Stimulated activated naive B cell treated with anti-CD40 and anti-IgM and Interleukin-4, amounts not matched to agents 10 μg/mL and 1 μg/mL and 100 μg/mL, for 72 hours (primary cell): ENCODE data around the gene TMEM243.

Experiments
- ATAC-seq, 2 donors: fragments of 150-1000 bp; cut with Tn5 transposase; replicated peaks; 2 replicates each; pipeline ENCODE4 v1.10.0; 2021; ENCODE audit warnings: moderate library complexity in 1 of 2
- DNase-seq: peaks from one replicate; pipeline ENCODE4 v3.0.0; 2021
- H3K27ac Mint-ChIP-seq: one replicate; pipeline ENCODE4 v1.8.0; 2022; ENCODE audit warnings: mild to moderate bottlenecking, mixed read lengths
- H3K27me3 Mint-ChIP-seq, 2 donors: one replicate each; pipeline ENCODE4 v1.8.0; 2022; ENCODE audit warnings: mixed read lengths in 2 of 2
- H3K36me3 Mint-ChIP-seq, 2 donors: one replicate each; pipeline ENCODE4 v1.8.0; 2022; ENCODE audit warnings: mixed read lengths in 2 of 2, mild to moderate bottlenecking in 1 of 2
- H3K4me1 Mint-ChIP-seq, 2 donors: one replicate each; pipeline ENCODE4 v1.8.0; 2022; ENCODE audit warnings: mixed read lengths in 2 of 2, mild to moderate bottlenecking in 1 of 2
- H3K4me3 Mint-ChIP-seq, 2 donors: one replicate each; pipeline ENCODE4 v1.8.0; 2022; ENCODE audit warnings: mild to moderate bottlenecking in 2 of 2, mixed read lengths in 2 of 2, moderate library complexity in 1 of 2
- H3K9me3 Mint-ChIP-seq, 2 donors: one replicate each; pipeline ENCODE4 v1.8.0; 2022; ENCODE audit warnings: mixed read lengths in 2 of 2, mild to moderate bottlenecking in 1 of 2

TMEM243 gene

DNA sequence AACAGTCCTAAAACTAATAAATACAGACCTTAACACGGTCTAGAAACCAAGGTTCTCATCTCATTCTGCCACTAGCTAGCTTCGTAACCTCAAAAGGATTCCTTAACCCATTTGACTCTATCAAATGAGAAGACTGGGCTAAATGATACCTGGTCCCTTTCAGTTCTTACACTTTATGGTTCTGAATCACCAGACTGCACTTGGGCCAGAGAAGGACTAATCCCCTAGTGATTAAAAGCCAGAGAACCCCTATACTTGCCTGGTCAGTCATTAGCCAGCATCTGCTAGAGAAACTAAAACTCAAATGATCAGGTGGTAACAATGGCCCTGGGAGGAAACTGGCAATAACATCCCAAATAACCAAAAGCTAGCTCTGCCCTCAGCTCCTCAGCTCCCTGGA lies 16.8 kb downstream of the TMEM243 start:
- Mint-ChIP-seq H3K27me3 (no peaks in the 10 kb centered on the region), H3K9me3 (peaks cover 16 to 23% of the 10 kb centered on the region in 2 donors), H3K4me1 (peaks cover 33 to 69% of the 10 kb centered on the region in 2 donors), H3K4me3 (no peak overlapping the region), H3K36me3 (peaks cover 70 to 81% of the 10 kb centered on the region in 2 donors), H3K27ac (peak overlapping the region; percentile 73)
- DNase-seq (no peak), ATAC-seq (peak; percentile 32 to 50)

DNA sequence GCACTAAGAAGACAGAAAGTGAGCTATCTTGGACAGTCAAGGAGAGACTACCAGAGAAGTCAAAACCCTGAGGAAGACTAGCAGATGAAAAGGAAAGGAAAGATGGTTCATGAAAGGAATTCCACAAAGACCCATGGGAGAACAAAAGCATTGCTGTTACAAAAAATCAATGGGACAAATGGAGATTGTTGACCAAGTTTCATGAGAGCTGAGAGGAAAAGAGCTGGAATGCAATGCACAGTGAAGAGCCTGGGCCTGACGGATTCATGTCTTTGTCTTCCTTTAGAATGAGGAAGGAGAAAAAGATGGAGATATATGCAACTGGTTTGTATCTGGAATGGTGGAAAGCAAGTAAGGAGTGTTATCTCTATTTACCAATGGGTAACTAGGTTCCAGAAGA lies 17.3 kb downstream of the TMEM243 start:
- H3K36me3 Mint-ChIP-seq, result peaks cover 68 to 79% of the 10 kb centered on the region in 2 donors
- H3K27ac Mint-ChIP-seq, result peak overlapping the region; percentile 63
- H3K4me1 Mint-ChIP-seq, result peaks cover 32 to 67% of the 10 kb centered on the region in 2 donors
- H3K9me3 Mint-ChIP-seq, result peaks cover 16 to 23% of the 10 kb centered on the region in 2 donors
- no peaks in the 10 kb centered on the region for H3K27me3 Mint-ChIP-seq
- DNase-seq, result no peak
- no peak overlapping the region for H3K4me3 Mint-ChIP-seq
- no peak for ATAC-seq

DNA sequence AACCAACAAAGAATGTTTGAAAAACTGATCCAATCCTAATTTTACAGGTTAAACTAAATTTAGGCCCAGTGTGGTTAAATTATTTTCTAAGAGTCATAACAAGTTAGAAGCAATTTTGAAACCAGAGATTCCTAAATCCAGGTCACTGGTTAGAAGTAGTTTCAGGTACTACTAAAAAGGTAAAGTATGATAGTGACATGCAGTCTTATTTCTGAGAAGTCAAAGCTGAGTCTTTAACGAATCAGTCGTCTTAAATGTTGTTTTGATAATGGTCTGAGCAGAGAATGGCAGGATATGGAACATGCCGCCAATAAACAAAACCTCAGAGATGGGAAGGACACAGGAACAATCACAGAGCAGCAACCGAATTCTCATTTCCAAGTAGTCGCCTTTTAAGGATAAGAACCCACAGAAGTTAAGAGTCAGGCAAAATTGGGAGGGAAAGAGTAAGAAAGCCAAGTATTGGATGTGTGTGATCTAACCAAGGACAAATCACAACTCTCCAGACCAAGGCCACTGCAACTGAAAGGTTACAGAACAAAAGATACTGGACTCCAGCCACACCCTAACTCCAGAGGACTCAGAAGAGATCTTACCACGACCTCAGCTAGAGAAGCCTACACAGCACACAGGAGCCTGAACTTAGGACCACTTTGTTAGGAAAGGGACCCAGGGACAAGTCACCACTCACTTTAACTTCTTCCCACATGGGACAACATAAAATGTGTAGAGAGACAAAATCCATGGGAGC lies 19.7 kb downstream of the TMEM243 start:
- ATAC-seq, result no peak
- no peaks in the 10 kb centered on the region for H3K27me3 Mint-ChIP-seq
- H3K4me1 Mint-ChIP-seq, result peaks cover 36 to 70% of the 10 kb centered on the region in 2 donors
- no peak for DNase-seq
- H3K36me3 Mint-ChIP-seq, result peaks cover 56 to 70% of the 10 kb centered on the region in 2 donors
- H3K27ac Mint-ChIP-seq, result peak overlapping the region; percentile 52
- H3K4me3 Mint-ChIP-seq, result peak overlapping the region in 1 of 2 donors; percentile 6
- peaks cover 5 to 12% of the 10 kb centered on the region in 2 donors for H3K9me3 Mint-ChIP-seq

DNA sequence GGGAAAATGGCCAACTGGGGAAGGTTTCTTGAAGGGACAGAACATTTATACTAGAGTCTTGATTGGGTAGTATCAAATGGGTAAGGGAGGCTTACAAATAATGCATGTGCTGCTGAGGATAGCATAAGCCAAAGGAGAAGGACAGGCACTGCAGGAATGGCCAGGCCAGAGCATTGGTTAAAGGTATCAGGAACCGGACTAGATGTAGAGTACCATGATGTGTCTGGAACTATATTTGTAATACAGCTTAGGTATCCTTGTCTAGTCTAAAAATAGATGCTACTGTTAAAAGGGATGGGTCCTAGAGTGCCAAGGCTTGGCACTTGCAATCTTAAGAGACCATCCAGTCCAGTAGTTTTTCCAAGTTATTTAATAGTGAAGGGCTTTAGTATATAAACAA lies 20.3 kb downstream of the TMEM243 start:
- H3K27me3 Mint-ChIP-seq, result no peaks in the 10 kb centered on the region
- H3K27ac Mint-ChIP-seq, result peak overlapping the region; percentile 78
- peaks cover 36 to 66% of the 10 kb centered on the region in 2 donors for H3K4me1 Mint-ChIP-seq
- no peak for DNase-seq
- H3K4me3 Mint-ChIP-seq, result no peak overlapping the region
- H3K36me3 Mint-ChIP-seq, result peaks cover 50 to 64% of the 10 kb centered on the region in 2 donors
- ATAC-seq, result no peak
- H3K9me3 Mint-ChIP-seq, result peaks cover 5 to 12% of the 10 kb centered on the region in 2 donors

DNA sequence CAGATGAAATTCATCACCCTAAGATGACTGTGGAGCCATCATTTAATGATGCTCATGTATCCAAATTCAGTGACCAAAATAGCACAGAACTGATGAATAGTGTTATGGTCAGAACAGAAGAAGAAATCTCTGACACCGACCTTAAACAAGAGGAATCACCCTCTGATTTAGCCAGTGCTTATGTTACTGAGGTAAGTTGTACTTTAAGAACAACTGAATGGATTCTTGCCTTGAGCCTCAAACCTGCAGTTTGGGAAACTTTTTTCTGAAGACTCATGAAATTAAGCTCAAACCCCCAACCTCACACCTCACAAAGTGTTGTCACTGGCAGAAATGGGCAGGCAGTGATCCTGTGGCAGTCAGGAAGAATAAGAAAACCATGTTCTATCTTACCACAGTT lies 25.6 kb downstream of the TMEM243 start:
- H3K36me3 Mint-ChIP-seq, result peaks cover 28 to 35% of the 10 kb centered on the region in 2 donors
- peaks cover 0 to under 1% of the 10 kb centered on the region in 2 donors for H3K9me3 Mint-ChIP-seq
- no peak for ATAC-seq
- no peak for DNase-seq
- peak overlapping the region; percentile 59 for H3K27ac Mint-ChIP-seq
- H3K4me3 Mint-ChIP-seq, result no peak overlapping the region
- no peaks in the 10 kb centered on the region for H3K27me3 Mint-ChIP-seq
- peaks cover 17 to 40% of the 10 kb centered on the region in 2 donors for H3K4me1 Mint-ChIP-seq

DNA sequence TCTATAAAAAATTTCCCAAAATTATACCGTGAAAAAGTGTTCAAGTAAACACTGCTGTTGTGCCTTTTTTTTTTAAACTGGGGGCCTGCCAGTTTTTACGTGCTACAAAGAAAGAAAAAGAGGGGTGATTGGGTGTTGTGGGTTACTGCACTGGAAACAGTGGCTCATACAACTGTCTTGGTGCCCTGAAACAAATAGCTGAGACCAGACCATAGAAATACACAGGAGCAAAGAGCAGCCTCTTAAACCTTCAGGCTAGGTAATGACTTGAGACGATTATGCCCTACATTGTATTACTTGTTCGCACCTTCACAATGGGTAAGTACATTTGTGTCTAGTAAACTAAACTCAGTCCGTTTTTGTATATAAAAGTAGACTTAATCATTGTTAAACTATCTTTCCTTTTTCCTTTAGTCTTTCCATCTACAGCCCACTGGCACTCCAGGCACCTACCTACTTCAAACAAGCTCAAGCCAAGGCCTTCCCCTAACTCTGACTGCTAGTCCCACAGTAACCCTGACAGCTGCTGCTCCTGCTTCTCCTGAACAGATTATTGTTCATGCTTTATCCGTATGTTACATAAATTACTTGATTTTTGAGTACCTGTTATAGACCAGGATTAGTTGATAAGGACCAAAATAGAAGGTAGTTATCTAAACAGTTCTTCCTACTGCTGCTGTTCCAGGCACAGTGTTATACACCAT lies 26.6 kb downstream of the TMEM243 start:
- H3K27me3 Mint-ChIP-seq, result no peaks in the 10 kb centered on the region
- no peaks in the 10 kb centered on the region for H3K9me3 Mint-ChIP-seq
- peak overlapping the region; percentile 31 for H3K27ac Mint-ChIP-seq
- H3K4me3 Mint-ChIP-seq, result no peak overlapping the region
- peak in 1 of 2 donors; percentile 15 for ATAC-seq
- H3K36me3 Mint-ChIP-seq, result peaks cover 24 to 39% of the 10 kb centered on the region in 2 donors
- no peak for DNase-seq
- peaks cover 14 to 42% of the 10 kb centered on the region in 2 donors for H3K4me1 Mint-ChIP-seq

DNA sequence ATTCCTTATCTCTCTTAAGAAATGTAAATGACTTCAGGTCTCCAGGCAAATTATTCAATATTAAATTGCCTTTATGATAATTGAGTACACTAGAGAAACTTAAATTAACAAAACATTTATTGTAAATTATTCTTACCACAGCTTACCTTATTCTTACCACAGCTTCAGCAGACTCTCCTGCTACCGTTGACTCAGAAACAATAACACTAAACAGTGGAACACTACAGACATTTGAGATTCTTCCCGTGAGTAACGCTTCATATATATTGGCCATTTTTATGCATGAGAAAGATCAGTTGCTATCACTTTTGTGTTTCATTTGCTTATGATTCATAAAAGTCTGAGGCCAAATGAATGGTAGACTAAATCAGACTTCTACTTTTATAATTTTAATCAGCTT lies 28.7 kb downstream of the TMEM243 start:
- Mint-ChIP-seq H3K4me3 (no peak overlapping the region), H3K27ac (peak overlapping the region; percentile 5)

DNA sequence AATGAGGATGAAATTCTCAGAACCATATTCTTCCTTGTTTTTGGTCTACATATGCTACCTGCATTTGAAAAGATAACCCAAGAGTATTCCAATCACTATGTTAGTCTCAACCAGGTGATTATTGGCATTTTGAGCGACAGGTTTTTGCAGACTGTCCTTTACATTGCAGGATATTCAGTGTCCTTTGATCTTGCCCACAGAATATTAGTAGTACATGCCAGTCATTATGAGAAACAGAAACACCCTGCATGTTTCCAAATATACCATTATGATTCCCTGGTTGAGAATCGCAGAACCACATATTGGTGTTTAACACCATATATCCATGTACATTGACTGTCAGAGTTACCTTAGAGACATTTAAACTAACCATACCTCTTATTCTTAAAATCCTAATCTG lies 30.6 kb downstream of the TMEM243 start:
- ATAC-seq (peak in 1 of 2 donors; percentile 44), DNase-seq (no peak)
- H3K9me3 Mint-ChIP-seq, result no peaks in the 10 kb centered on the region
- H3K27ac Mint-ChIP-seq, result peak overlapping the region; percentile 9
- H3K27me3 Mint-ChIP-seq, result no peaks in the 10 kb centered on the region
- H3K4me3 Mint-ChIP-seq, result no peak overlapping the region
- peaks cover 14 to 40% of the 10 kb centered on the region in 2 donors for H3K4me1 Mint-ChIP-seq
- peaks cover 40 to 52% of the 10 kb centered on the region in 2 donors for H3K36me3 Mint-ChIP-seq

More for the DNA sequence above, 28.7 kb downstream of the TMEM243 start:
- Mint-ChIP-seq H3K36me3 (peaks cover 29 to 41% of the 10 kb centered on the region in 2 donors), H3K9me3 (no peaks in the 10 kb centered on the region), H3K4me1 (peaks cover 11 to 37% of the 10 kb centered on the region in 2 donors), H3K27me3 (no peaks in the 10 kb centered on the region)
- no peak for ATAC-seq
- no peak for DNase-seq

DNA sequence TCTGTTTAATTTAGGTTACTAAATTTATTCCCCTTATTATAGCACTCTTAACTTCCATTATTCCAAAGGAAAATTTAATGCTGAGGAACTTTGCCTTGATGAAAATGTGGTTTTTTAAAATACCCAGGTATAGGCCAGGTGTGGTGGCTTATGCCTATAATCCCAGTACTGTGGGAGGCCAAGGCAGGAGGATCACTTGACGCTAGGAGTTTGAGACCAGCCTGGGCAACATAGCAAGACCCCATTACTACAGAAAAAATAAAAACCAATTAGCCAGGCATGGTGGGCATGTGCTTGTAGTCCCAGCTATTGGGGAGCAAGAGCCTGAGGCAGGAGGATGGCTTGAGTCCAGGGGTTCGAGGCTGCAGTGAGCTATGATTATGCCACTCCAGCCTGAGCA lies 32.4 kb downstream of the TMEM243 start:
- peaks cover 10 to 31% of the 10 kb centered on the region in 2 donors for H3K4me1 Mint-ChIP-seq

DNA sequence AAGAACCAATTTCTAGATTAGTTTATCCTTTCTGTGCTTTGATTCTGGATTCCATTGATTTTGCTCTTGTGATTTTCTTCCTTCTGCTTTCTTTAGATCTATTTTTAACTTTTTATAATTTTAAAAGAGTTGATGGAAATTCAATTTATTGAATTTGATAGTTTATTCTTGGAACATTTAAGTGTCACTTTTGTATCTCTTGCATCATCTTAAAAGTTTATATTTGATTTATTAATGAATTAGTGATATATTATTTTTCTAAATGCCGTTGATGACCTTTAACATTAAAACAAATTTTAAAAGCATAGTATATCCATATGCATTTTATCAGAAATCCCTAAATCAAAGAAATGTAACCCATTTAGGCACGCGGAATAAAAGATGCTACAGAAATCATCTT lies 40.4 kb downstream of the TMEM243 start:
- no peak for ATAC-seq
- Mint-ChIP-seq H3K27ac (no peak overlapping the region), H3K4me1 (peaks cover 4 to 10% of the 10 kb centered on the region in 2 donors), H3K36me3 (peaks cover 34 to 46% of the 10 kb centered on the region in 2 donors), H3K27me3 (no peaks in the 10 kb centered on the region), H3K4me3 (no peak overlapping the region), H3K9me3 (no peaks in the 10 kb centered on the region)
- DNase-seq, result no peak

More for the DNA sequence above, 32.4 kb downstream of the TMEM243 start:
- Mint-ChIP-seq H3K4me3 (no peak overlapping the region), H3K27ac (no peak overlapping the region), H3K27me3 (no peaks in the 10 kb centered on the region), H3K9me3 (no peaks in the 10 kb centered on the region), H3K36me3 (peaks cover 34 to 58% of the 10 kb centered on the region in 2 donors)
- ATAC-seq (no peak), DNase-seq (no peak)

DNA sequence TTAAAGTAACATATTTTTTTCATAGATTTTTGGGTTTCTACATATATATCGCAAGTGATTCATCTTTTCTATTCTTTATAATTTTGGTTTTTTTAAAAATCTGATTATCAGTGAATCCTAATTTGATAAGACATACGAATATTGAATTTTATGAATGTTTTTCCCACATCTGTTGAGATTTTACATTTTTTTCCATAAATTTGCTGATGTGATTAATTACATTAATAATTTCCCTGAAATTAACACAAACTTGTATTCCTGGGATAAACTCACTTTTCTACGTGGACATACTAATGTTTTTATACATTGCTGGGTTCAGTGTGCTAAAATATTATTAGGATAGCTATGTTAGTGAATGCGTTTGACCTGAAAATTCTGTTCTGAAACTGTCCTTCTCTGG lies 41.2 kb downstream of the TMEM243 start:
- Mint-ChIP-seq H3K36me3 (peaks cover 36 to 45% of the 10 kb centered on the region in 2 donors), H3K4me1 (peaks cover 4 to 12% of the 10 kb centered on the region in 2 donors), H3K4me3 (no peak overlapping the region), H3K9me3 (no peaks in the 10 kb centered on the region), H3K27me3 (no peaks in the 10 kb centered on the region), H3K27ac (no peak overlapping the region)
- ATAC-seq, result no peak
- DNase-seq, result no peak

DNA sequence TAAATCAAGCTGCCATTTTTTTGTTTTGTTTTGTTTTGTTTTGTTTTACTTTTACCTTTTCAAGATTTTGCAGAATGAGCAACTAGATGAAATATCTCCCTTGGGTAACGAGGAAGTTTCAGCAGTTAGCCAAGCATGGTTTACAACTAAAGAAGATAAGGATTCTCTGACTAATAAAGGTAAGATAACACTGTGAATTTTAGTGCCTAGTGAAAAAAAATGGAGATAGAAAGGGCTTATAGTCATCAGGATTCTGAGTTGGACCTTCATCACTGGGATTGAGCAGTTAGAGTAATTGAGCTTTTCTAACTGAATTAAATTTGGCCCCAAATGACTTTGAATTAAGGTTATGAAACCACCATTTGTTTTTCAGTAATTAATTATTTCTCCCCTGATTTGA lies 46.1 kb downstream of the TMEM243 start:
- H3K4me1 Mint-ChIP-seq, result peaks cover 4 to 19% of the 10 kb centered on the region in 2 donors
- no peaks in the 10 kb centered on the region for H3K9me3 Mint-ChIP-seq
- DNase-seq (no peak), ATAC-seq (no peak)
- H3K27ac Mint-ChIP-seq, result no peak overlapping the region
- no peaks in the 10 kb centered on the region for H3K27me3 Mint-ChIP-seq
- H3K4me3 Mint-ChIP-seq, result no peak overlapping the region
- peaks cover 44 to 53% of the 10 kb centered on the region in 2 donors for H3K36me3 Mint-ChIP-seq

DNA sequence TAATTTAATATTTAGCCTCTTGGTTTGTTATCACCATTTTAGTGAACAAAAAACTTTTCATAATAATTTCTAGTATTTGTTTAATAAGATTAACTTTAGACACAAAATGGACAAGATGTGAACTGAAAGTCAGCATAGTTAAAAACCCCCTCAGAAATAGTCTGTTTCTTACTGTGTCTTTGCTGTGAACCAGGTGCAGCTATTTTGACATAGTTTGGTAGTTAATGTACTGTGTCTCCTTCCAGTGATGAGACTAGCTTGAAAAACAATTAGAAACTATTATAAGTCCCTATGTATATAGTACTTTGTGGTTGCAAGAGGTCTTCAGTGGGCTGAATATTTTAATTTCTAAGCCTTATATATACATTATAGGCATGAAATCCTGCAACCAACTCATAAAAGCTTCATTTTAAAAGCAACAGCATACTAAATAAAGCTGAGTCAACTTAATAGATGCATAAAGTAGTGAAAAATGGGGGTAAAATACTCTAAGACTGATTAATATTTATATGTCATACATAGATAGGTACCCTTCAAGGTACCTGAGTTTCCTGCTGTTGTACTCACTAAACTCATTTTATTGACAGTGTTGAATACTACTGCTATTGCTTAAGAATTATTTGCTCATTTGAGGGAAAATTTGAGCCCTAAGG lies 48.1 kb downstream of the TMEM243 start:
- Mint-ChIP-seq H3K4me1 (peaks cover 8 to 16% of the 10 kb centered on the region in 2 donors), H3K36me3 (peaks cover 37 to 47% of the 10 kb centered on the region in 2 donors), H3K4me3 (no peak overlapping the region), H3K27me3 (no peaks in the 10 kb centered on the region), H3K9me3 (no peaks in the 10 kb centered on the region), H3K27ac (no peak overlapping the region)
- ATAC-seq (no peak), DNase-seq (no peak)

DNA sequence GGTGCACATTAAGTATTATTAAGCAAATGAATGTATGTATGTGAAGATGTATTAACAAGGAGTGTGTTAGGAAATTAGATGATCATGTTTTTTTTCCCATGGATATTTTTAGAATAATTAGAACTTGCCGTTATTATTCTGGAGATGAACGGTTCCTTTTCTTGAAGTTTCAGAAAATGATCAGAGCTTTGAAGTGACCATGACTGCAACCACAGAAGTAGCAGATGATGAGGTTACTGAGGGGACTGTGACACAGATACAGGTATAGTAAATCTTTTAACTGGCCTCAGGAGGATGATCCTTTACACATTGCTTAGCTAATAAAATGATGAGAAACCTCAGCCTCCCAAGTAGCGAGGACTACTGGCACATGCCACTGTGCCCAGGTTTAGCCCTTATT lies 48.7 kb downstream of the TMEM243 start:
- ATAC-seq, result no peak
- H3K4me3 Mint-ChIP-seq, result no peak overlapping the region
- H3K36me3 Mint-ChIP-seq, result peaks cover 37 to 47% of the 10 kb centered on the region in 2 donors
- H3K9me3 Mint-ChIP-seq, result no peaks in the 10 kb centered on the region
- DNase-seq, result no peak
- peaks cover 8 to 13% of the 10 kb centered on the region in 2 donors for H3K4me1 Mint-ChIP-seq
- H3K27ac Mint-ChIP-seq, result no peak overlapping the region
- no peaks in the 10 kb centered on the region for H3K27me3 Mint-ChIP-seq
